Common myeloid progenitor, CD34-positive (primary cell): Measurements from ENCODE around the gene RBM15. TPM values are rescaled to one million over a fixed set of nuclear protein-coding genes. Genes with fewer than 3 reads are reported as not detected.

Source experiments
- CTCF ChIA-PET: fragments of 350-600 bp; sonication (Branson Sonifier 250); formaldehyde crosslinking; loops from one replicate; lab custom pipeline; 2021; ENCODE audit warnings: antibody characterized with exemption; lab: Charles Lee
- POLR2A ChIA-PET: fragments of 350-600 bp; sonication (Branson Sonifier 250); formaldehyde crosslinking; loops from one replicate; lab custom pipeline; 2021; ENCODE audit warnings: antibody characterized with exemption; lab: Charles Lee
- DNase-seq, 3 donors: peaks; one replicate each; pipeline versions ENCODE4 v3.0.0 to v3.0.0-alpha.2; 2013
- H3K27ac ChIP-seq, 2 experiments: 1 replicate in 1 of 2; 2 replicates in 1 of 2; pipeline ENCODE4 v1.7.0; 2013; ENCODE audit warnings: inconsistent platforms in 2 of 2, low read length in 2 of 2, mild to moderate bottlenecking in 2 of 2, low read depth in 1 of 2, moderate library complexity in 1 of 2; ENCODE audit not compliant: severe bottlenecking in 2 of 2, insufficient read depth in 1 of 2, poor library complexity in 1 of 2
- H3K27me3 ChIP-seq, 5 experiments: replicated peaks in 2 of 5; 1 replicate in 3 of 5; 2 replicates in 2 of 5; pipeline versions ENCODE4 v1.6.1 to v1.7.0; 2013; ENCODE audit warnings: low read length in 4 of 5, mild to moderate bottlenecking in 2 of 5, moderate library complexity in 2 of 5, inconsistent platforms in 1 of 5; ENCODE audit not compliant: insufficient read depth in 5 of 5, control insufficient read depth in 4 of 5
- H3K36me3 ChIP-seq, 4 experiments: 1 replicate in 2 of 4; 2 replicates in 2 of 4; pipeline versions ENCODE4 v1.6.1 to v1.7.0; 2013; ENCODE audit warnings: low read length in 3 of 4, control low read depth in 1 of 4, mild to moderate bottlenecking in 1 of 4; ENCODE audit not compliant: control insufficient read depth in 4 of 4, insufficient read depth in 4 of 4
- H3K4me1 ChIP-seq, 4 experiments: 1 replicate in 3 of 4; 2 replicates in 1 of 4; pipeline versions ENCODE4 v1.6.1 to v1.7.1; 2013; ENCODE audit warnings: low read length in 3 of 4, mild to moderate bottlenecking in 3 of 4, control low read depth in 1 of 4, inconsistent platforms in 1 of 4, moderate library complexity in 1 of 4; ENCODE audit not compliant: control insufficient read depth in 4 of 4, insufficient read depth in 4 of 4; ENCODE audit errors: control extremely low read depth in 1 of 4
- H3K4me3 ChIP-seq, 7 experiments: 1 replicate in 4 of 7; 2 replicates in 3 of 7; pipeline versions ENCODE4 v1.5.1 to v1.7.0; 2013; ENCODE audit warnings: mild to moderate bottlenecking in 7 of 7, low read length in 6 of 7, moderate library complexity in 6 of 7, inconsistent platforms in 2 of 7, low read depth in 2 of 7, control low read depth in 1 of 7; ENCODE audit not compliant: insufficient read depth in 4 of 7, control insufficient read depth in 1 of 7; ENCODE audit errors: extremely low read depth in 1 of 7
- H3K9me3 ChIP-seq, 5 experiments: 1 replicate in 4 of 5; 2 replicates in 1 of 5; pipeline versions ENCODE4 v1.6.1 to v1.7.1; 2013; ENCODE audit warnings: low read length in 4 of 5, mild to moderate bottlenecking in 2 of 5, inconsistent platforms in 1 of 5, low read depth in 1 of 5, moderate library complexity in 1 of 5; ENCODE audit not compliant: control insufficient read depth in 4 of 5, insufficient read depth in 2 of 5; ENCODE audit errors: control extremely low read depth in 1 of 5
- WGBS: methylation state at CpG from one replicate; pipeline ENCODE4 v1.1.5; 2013; ENCODE audit not compliant: insufficient coverage; 5-methylcytosine and 5-hydroxymethylcytosine counted together
- polyA plus RNA-seq: library from polyadenylated mRNA; unstranded; fragments of 120-200 nt; gene quantifications from one replicate; pipeline ENCODE4 v1.2.1, GENCODE V29; 2013

Gene RBM15, protein sequence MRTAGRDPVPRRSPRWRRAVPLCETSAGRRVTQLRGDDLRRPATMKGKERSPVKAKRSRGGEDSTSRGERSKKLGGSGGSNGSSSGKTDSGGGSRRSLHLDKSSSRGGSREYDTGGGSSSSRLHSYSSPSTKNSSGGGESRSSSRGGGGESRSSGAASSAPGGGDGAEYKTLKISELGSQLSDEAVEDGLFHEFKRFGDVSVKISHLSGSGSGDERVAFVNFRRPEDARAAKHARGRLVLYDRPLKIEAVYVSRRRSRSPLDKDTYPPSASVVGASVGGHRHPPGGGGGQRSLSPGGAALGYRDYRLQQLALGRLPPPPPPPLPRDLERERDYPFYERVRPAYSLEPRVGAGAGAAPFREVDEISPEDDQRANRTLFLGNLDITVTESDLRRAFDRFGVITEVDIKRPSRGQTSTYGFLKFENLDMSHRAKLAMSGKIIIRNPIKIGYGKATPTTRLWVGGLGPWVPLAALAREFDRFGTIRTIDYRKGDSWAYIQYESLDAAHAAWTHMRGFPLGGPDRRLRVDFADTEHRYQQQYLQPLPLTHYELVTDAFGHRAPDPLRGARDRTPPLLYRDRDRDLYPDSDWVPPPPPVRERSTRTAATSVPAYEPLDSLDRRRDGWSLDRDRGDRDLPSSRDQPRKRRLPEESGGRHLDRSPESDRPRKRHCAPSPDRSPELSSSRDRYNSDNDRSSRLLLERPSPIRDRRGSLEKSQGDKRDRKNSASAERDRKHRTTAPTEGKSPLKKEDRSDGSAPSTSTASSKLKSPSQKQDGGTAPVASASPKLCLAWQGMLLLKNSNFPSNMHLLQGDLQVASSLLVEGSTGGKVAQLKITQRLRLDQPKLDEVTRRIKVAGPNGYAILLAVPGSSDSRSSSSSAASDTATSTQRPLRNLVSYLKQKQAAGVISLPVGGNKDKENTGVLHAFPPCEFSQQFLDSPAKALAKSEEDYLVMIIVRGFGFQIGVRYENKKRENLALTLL
- 19.8 TPM for polyA plus RNA-seq

DNA sequence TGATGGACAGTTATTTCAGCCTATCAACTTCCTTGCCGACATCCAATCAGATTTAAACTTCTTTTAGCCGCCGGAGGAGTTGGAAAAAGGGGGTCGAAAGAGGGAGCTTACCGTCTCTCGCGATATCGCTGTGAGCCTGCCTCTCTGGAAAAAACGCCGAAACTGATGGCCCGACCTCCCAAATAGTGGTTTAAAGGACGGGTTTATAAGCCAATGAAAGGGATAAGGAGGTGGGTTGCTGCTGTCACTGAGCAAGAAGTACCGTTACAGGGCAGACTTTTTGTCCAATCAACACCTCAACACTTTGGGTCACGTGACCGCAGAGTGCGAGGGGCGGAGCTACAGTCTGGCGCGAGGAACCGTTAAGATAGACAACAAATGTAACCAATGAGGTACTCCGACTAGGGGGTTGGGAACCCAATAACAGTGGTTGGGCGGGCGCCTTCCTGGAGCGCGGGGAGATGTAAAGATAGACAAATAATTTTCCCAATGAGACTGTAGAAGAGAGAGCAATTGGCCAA lies at the start of gene RBM15:
Gene RBM15, plus strand, starts transcription at position 492 of the 521 bp plus-strand sequence. Its CDS starts 29 bp downstream, at position 521.
- WGBS, result 0% methylated on average over 24 of the region's 25 CpGs
- POLR2A ChIA-PET, result interaction anchor here (0.8 to 2.1 kb wide), 3 partner anchors 10 to 304 kb away, joined by 3 to 8 read pairs (median 5); partner anchors contain the start of gene STRIP1

DNA sequence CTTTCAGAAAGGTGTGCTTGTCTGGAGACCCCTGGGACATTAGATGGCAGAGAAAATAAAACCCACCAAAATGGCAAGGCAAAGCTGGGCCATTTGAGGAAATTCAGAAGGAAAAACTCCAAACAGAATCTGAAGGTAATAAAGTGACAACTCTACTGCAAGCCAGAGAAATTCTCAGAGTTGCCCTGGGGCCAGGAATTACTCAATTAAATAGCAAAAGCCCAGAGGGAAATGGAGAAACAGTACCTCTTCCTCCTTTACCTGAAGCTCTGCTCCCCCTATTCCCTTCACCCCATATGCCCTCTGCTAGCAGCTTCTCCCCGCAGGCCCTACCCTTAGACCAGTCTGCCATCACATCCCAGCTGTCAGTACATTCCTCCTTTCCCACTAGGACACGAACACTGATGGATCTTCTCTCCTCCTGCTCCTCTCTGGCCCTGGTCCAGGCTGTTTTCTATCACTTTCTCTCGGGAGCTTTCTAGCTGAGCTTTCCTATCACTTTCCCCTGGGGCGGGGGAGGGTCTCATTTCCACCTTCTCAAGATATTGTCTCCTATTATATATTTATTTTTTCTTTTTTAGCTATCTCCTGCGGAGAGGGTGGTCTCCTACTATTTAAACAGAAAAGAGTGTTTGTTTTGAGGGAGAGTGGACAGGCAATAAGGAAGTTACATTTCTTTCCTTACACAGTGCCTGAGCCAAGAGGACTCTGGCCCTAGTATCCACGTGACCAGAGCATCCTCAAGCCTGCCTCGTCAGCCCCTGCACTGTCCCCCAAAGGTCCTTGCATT lies 47.7 kb upstream of the RBM15 start:
- DNase-seq, result no peak
- no peaks in the 10 kb centered on the region for H3K27me3 ChIP-seq
- H3K4me3 ChIP-seq, result no peak overlapping the region
- WGBS, result 74% methylated on average over 5 of the region's 7 CpGs
- ChIA-PET POLR2A (no interaction called here), CTCF (interaction anchor here (0.6 to 3.0 kb wide), 10 partner anchors 11 to 168 kb away, joined by 3 to 14 read pairs (median 5); no protein-coding TSS in a partner anchor)
- no peaks in the 10 kb centered on the region for H3K9me3 ChIP-seq
- H3K36me3 ChIP-seq, result no peaks in the 10 kb centered on the region
- no peaks in the 10 kb centered on the region for H3K4me1 ChIP-seq
- H3K27ac ChIP-seq, result no peak overlapping the region

More for the DNA sequence above, at the start of gene RBM15:
- CTCF ChIA-PET, result interaction anchor here (0.6 to 6.5 kb wide), 20 partner anchors 11 to 990 kb away, joined by 3 to 47 read pairs (median 4); partner anchors contain the start of gene LAMTOR5
- Histone ChIP-seq H3K27ac (peak within 1 kb of the TSS; percentile 99), H3K36me3 (peaks cover 0 to 30% (median 19%) of the 10 kb centered on the region in 4 experiments), H3K4me1 (peaks cover 15 to 62% (median 45%) of the 10 kb centered on the region in 4 experiments), H3K4me3 (peak within 1 kb of the TSS; percentile 81 to 100 (median 99)), H3K9me3 (no peaks in the 10 kb centered on the region), H3K27me3 (no peaks in the 10 kb centered on the region)
- DNase-seq, result peak; percentile 100

DNA sequence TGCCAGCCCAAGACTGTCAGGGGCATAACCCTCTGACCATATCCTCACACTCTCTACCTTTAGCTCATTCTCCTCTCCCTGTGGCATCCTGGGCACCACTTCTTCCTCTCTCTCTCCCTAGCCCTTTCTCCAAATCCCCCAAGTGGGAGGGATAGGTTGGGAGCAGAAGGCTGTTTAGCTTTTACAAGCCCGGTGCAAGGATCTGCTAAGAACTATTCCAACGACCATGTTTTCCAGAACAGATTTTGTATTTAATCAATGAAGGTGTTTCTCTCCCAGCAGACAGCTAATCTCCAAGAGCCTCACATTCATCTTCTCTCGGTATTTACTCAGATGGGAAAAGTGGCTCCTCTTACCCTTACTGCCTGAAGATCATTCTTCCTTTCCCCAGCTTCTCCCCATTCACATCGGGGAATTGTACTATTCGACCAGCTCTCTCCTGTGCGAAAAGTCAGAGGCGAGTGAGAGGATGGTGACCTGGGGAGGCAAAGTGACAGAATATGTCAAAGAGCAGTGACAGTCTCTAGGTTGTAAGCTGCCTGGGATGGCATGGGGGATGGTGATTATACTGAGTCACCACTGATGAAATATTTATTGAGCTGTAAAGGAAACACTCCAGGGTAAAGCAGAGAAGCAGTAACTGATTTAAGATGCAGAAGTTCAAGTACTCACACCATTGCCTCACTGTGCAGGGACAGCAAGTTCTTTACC lies 47.0 kb upstream of the RBM15 start:
- no peaks in the 10 kb centered on the region for H3K36me3 ChIP-seq
- DNase-seq, result peak in 2 of 3 donors; percentile 6
- no peak overlapping the region for H3K4me3 ChIP-seq
- ChIA-PET POLR2A (no interaction called here), CTCF (interaction anchor here (1.2 to 3.0 kb wide), 8 partner anchors 11 to 168 kb away, joined by 3 to 14 read pairs (median 6); no protein-coding TSS in a partner anchor)
- 86% methylated on average over 5 of the region's 7 CpGs for WGBS
- no peaks in the 10 kb centered on the region for H3K4me1 ChIP-seq
- H3K27me3 ChIP-seq, result no peaks in the 10 kb centered on the region
- H3K27ac ChIP-seq, result no peak overlapping the region
- H3K9me3 ChIP-seq, result no peaks in the 10 kb centered on the region

DNA sequence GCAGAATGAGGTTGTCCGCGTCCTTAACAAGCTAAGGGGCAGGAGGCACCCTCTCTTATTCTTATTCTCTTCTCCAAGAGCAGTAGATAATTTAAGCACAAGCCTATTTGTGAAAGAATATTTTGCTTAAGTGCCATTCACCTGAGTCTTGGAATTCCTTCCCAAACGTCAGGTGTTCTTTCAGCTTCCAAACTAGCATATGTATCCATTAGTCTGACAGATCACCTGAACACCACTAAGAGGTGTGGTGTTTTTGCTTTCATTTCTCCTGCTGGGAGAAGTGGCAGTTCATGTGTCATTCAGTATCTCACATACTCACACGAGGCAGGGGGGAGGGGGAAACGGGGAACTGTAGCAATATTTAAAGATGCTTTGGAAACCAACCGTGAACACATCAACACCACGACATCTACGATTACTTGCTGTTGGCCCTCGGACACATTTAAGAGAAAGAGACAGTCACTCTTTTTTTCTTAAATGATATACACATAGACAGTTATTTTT lies 45.5 kb upstream of the RBM15 start:
- Histone ChIP-seq H3K9me3 (no peaks in the 10 kb centered on the region), H3K4me1 (no peaks in the 10 kb centered on the region), H3K36me3 (no peaks in the 10 kb centered on the region), H3K27ac (no peak overlapping the region), H3K27me3 (peaks cover 0 to 3% (median 0%) of the 10 kb centered on the region in 5 experiments), H3K4me3 (no peak overlapping the region)
- DNase-seq, result peak in 2 of 3 donors; percentile 15 to 16
- POLR2A ChIA-PET, result no interaction called here
- CTCF ChIA-PET, result interaction anchor here (1.1 to 2.1 kb wide), 2 partner anchors 9 to 86 kb away, joined by 3 to 7 read pairs; no protein-coding TSS in a partner anchor
- WGBS, result no CpG with 5 or more reads among the region's 9 CpGs

DNA sequence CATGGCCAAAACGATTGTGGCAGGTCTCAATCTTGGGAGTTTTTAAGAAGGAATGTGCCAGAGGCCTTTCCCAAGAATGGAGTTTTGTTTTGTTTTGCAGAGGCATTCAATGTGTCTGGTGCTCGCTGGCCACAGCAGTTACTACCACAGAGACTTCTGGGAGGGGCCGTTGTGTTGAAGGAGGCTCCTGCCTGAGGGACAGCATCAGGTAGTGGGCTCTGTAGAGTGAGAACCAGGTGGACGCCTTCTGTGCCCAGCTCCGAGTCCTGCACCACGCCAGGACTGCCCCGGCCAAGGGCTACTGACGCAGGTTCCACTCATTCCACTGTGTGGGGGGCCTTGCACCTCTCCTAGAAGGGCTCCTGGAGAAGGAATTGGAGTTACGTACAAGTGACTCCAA lies 44.9 kb upstream of the RBM15 start:
- no peaks in the 10 kb centered on the region for H3K36me3 ChIP-seq
- H3K27ac ChIP-seq, result no peak overlapping the region
- 97% methylated on average over 8 of the region's 9 CpGs for WGBS
- no peak for DNase-seq
- POLR2A ChIA-PET, result no interaction called here
- no peak overlapping the region for H3K4me3 ChIP-seq
- H3K9me3 ChIP-seq, result no peaks in the 10 kb centered on the region
- CTCF ChIA-PET, result interaction anchor here (1.1 to 2.1 kb wide), 2 partner anchors 8 to 86 kb away, joined by 3 to 7 read pairs; no protein-coding TSS in a partner anchor
- H3K27me3 ChIP-seq, result peaks cover 0 to 3% (median 0%) of the 10 kb centered on the region in 5 experiments
- no peaks in the 10 kb centered on the region for H3K4me1 ChIP-seq
